ENCODE results near the gene LPCAT1. TPM values are rescaled to one million over a fixed set of nuclear protein-coding genes. Genes with fewer than 3 reads are reported as not detected.

The LPCAT1 gene
- total and polyA plus RNA-seq, 2 experiments from 2014 or later, result 78.0 to 255 TPM

GRCh38 chr5:1538276-1538675 lies 14.5 kb upstream of the LPCAT1 start (continued):
- TF ChIP-seq ZNF114 (CRISPR knock-in tag; IDR thresholded peaks at IDR 0.05) (no peak), ZNF462 (CRISPR knock-in tag; IDR thresholded peaks at IDR 0.05) (no peak)

GRCh38 chr5:1537603-1538154 lies 13.9 kb upstream of the LPCAT1 start:
- H3K36me3 Mint-ChIP-seq (ENCODE audit: low read depth), result peaks cover 4% of the 10 kb centered on the region; the same call in 2 of the 3 replicates
- Histone ChIP-seq H3K27me3 (ENCODE audit: insufficient read depth) (no peaks in the 10 kb centered on the region), H4K20me1 (replicated peaks; ENCODE audit: insufficient read depth) (no peaks in the 10 kb centered on the region), H2AFZ (no peak overlapping the region), H3K4me3 (no peak overlapping the region), H3K4me2 (no peak overlapping the region), H3K9me2 (ENCODE audit: insufficient read depth) (no peaks in the 10 kb centered on the region), H3K36me3 (ENCODE audit: insufficient read depth) (no peaks in the 10 kb centered on the region), H3F3A (replicated peaks; ENCODE audit: low read depth) (no peaks in the 10 kb centered on the region), H3K79me2 (replicated peaks; ENCODE audit: insufficient read depth) (no peaks in the 10 kb centered on the region), H3K4me1 (ENCODE audit: insufficient read depth) (no peaks in the 10 kb centered on the region), H3K27ac (ENCODE audit: low read depth) (no peak overlapping the region)
- H3K27me3 Mint-ChIP-seq (ENCODE audit: insufficient read depth, low read depth, poor library complexity), result peaks cover 8% of the 10 kb centered on the region
- no peak for DNase-seq (ENCODE audit: low spot score)
- H3K27ac Mint-ChIP-seq, result no peak overlapping the region
- ATAC-seq, result no peak
- peaks cover 14% of the 10 kb centered on the region for H3K9me3 Mint-ChIP-seq
- H3K4me1 Mint-ChIP-seq, result no peaks in the 10 kb centered on the region
- H3K4me3 Mint-ChIP-seq, result no peak overlapping the region
- TF ChIP-seq NANOG (IDR thresholded peaks at IDR 0.05; ENCODE audit: borderline replicate concordance), result no peak
- TF ChIP-seq ZNF331 (CRISPR knock-in tag; IDR thresholded peaks at IDR 0.05; ENCODE audit: low read depth), result no peak
- TF ChIP-seq STAT1 (IDR thresholded peaks at IDR 0.05; ENCODE audit: unreplicated experiment), result no peak
- no peak for TF ChIP-seq EZH2phosphoT487 (IDR thresholded peaks at IDR 0.05; ENCODE audit: unreplicated experiment)
- no peak for TF ChIP-seq JUNB (IDR thresholded peaks at IDR 0.05; ENCODE audit: unreplicated experiment)
- TF ChIP-seq ETS1 (IDR thresholded peaks at IDR 0.05), result no peak
- no peak for TF ChIP-seq ZNF114 (CRISPR knock-in tag; IDR thresholded peaks at IDR 0.05)
- TF ChIP-seq POLR2AphosphoS5 (IDR thresholded peaks at IDR 0.05; ENCODE audit: low read depth), result no peak
- no peak for TF ChIP-seq ZNF462 (CRISPR knock-in tag; IDR thresholded peaks at IDR 0.05)

Measured in GM23338 (cell line).